ENCODE results near the gene DHFR. TPM values are rescaled to one million over a fixed set of nuclear protein-coding genes. Genes with fewer than 3 reads are reported as not detected.

DHFR gene
- total RNA-seq, 1 donor from 2014 or later = 45.4 TPM

- H3K36me3 Mint-ChIP-seq (ENCODE audit: insufficient read depth) = peaks cover 8% of the 10 kb centered on the region
- H3K4me1 Mint-ChIP-seq (ENCODE audit: low read depth) = peaks cover 9% of the 10 kb centered on the region
- TF ChIP-seq, protein P1, sequence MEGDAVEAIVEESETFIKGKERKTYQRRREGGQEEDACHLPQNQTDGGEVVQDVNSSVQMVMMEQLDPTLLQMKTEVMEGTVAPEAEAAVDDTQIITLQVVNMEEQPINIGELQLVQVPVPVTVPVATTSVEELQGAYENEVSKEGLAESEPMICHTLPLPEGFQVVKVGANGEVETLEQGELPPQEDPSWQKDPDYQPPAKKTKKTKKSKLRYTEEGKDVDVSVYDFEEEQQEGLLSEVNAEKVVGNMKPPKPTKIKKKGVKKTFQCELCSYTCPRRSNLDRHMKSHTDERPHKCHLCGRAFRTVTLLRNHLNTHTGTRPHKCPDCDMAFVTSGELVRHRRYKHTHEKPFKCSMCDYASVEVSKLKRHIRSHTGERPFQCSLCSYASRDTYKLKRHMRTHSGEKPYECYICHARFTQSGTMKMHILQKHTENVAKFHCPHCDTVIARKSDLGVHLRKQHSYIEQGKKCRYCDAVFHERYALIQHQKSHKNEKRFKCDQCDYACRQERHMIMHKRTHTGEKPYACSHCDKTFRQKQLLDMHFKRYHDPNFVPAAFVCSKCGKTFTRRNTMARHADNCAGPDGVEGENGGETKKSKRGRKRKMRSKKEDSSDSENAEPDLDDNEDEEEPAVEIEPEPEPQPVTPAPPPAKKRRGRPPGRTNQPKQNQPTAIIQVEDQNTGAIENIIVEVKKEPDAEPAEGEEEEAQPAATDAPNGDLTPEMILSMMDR (IDR thresholded peaks at IDR 0.05; ENCODE audit: unreplicated experiment) = no peak
- H3K27ac Mint-ChIP-seq = no peak overlapping the region
- peaks cover 5% of the 10 kb centered on the region for H3K9me3 Mint-ChIP-seq (ENCODE audit: low read depth)
- DNase-seq (ENCODE audit: low spot score, unreplicated experiment) = no peak
- no peaks in the 10 kb centered on the region for H3K27me3 Mint-ChIP-seq
- H3K4me3 Mint-ChIP-seq (ENCODE audit: low read depth) = no peak overlapping the region
These were observed 34.1 kb upstream of the DHFR start for GRCh38 chr5:80688648-80689420.

GRCh38 chr5:80686757-80687156 lies 32.0 kb upstream of the DHFR start:
- no peak overlapping the region for H3K27ac Mint-ChIP-seq
- peaks cover 23% of the 10 kb centered on the region for H3K36me3 Mint-ChIP-seq (ENCODE audit: insufficient read depth)
- peaks cover 9% of the 10 kb centered on the region for H3K9me3 Mint-ChIP-seq (ENCODE audit: low read depth)
- peaks cover 9% of the 10 kb centered on the region for H3K4me1 Mint-ChIP-seq (ENCODE audit: low read depth)
- DNase-seq (ENCODE audit: low spot score, unreplicated experiment) = no peak
- H3K27me3 Mint-ChIP-seq = no peaks in the 10 kb centered on the region
- no peak overlapping the region for H3K4me3 Mint-ChIP-seq (ENCODE audit: low read depth)
- TF ChIP-seq, protein P1 (IDR thresholded peaks at IDR 0.05; ENCODE audit: unreplicated experiment) = peak; percentile 67

- Mint-ChIP-seq H3K4me3 (ENCODE audit: low read depth) (no peak overlapping the region), H3K27me3 (no peaks in the 10 kb centered on the region), H3K9me3 (ENCODE audit: low read depth) (no peaks in the 10 kb centered on the region), H3K4me1 (ENCODE audit: low read depth) (peaks cover 4% of the 10 kb centered on the region), H3K36me3 (ENCODE audit: insufficient read depth) (peaks cover 21% of the 10 kb centered on the region), H3K27ac (peak overlapping the region; percentile 5)
- no peak for DNase-seq (ENCODE audit: low spot score, unreplicated experiment)
- TF ChIP-seq, protein P1 (IDR thresholded peaks at IDR 0.05; ENCODE audit: unreplicated experiment) = no peak
These were observed 21.9 kb upstream of the DHFR start for GRCh38 chr5:80676706-80677105.

GRCh38 chr5:80672140-80672736 lies 17.5 kb upstream of the DHFR start:
- Mint-ChIP-seq H3K9me3 (ENCODE audit: low read depth) (no peaks in the 10 kb centered on the region), H3K36me3 (ENCODE audit: insufficient read depth) (peaks cover 13% of the 10 kb centered on the region), H3K4me1 (ENCODE audit: low read depth) (no peaks in the 10 kb centered on the region), H3K27ac (no peak overlapping the region), H3K4me3 (ENCODE audit: low read depth) (no peak overlapping the region), H3K27me3 (no peaks in the 10 kb centered on the region)
- TF ChIP-seq, protein P1 (IDR thresholded peaks at IDR 0.05; ENCODE audit: unreplicated experiment) = peak; percentile 88
- peak; percentile 52 for DNase-seq (ENCODE audit: low spot score, unreplicated experiment)

GRCh38 chr5:80668016-80668969 lies 13.5 kb upstream of the DHFR start:
- Mint-ChIP-seq H3K27me3 (no peaks in the 10 kb centered on the region), H3K4me1 (ENCODE audit: low read depth) (no peaks in the 10 kb centered on the region), H3K36me3 (ENCODE audit: insufficient read depth) (peaks cover 12% of the 10 kb centered on the region), H3K27ac (no peak overlapping the region), H3K4me3 (ENCODE audit: low read depth) (no peak overlapping the region), H3K9me3 (ENCODE audit: low read depth) (no peaks in the 10 kb centered on the region)
- DNase-seq (ENCODE audit: low spot score, unreplicated experiment) = no peak
- TF ChIP-seq, protein P1 (IDR thresholded peaks at IDR 0.05; ENCODE audit: unreplicated experiment) = no peak

Measured in progenitor cell of endocrine pancreas (in vitro differentiated cells).